Thyroid gland (tissue), 4 donors: Measurements from ENCODE around the gene GRIK4. TPM values are rescaled to one million over a fixed set of nuclear protein-coding genes. Genes with fewer than 3 reads are reported as not detected.

Experiments
- DNase-seq, 2 donors: peaks; one replicate each; pipeline ENCODE4 v3.0.0-alpha.2; 2019
- H3K27ac ChIP-seq, 3 donors: fragments of 200-600 bp; sonication (generic); 1 replicate in 2 of 3; 2 replicates in 1 of 3; pipeline ENCODE4 v1.5.1; 2016 to 2019; ENCODE audit warnings: mild to moderate bottlenecking in 1 of 3, moderate library complexity in 1 of 3
- H3K27me3 ChIP-seq: fragments of 200-600 bp; sonication (generic); one replicate; pipeline ENCODE4 v1.5.1; 2019
- H3K36me3 ChIP-seq, 2 donors: fragments of 200-600 bp; sonication (generic); one replicate each; pipeline ENCODE4 v1.5.1; 2016 to 2019
- H3K4me1 ChIP-seq, 2 donors: fragments of 200-600 bp; sonication (generic); one replicate each; pipeline ENCODE4 v1.5.1; 2017 to 2019
- H3K4me3 ChIP-seq, 3 donors: fragments of 200-600 bp; sonication (generic); replicated peaks in 1 of 3; 1 replicate in 2 of 3; 2 replicates in 1 of 3; pipeline ENCODE4 v1.5.1; 2016; ENCODE audit warnings: mild to moderate bottlenecking in 1 of 3
- H3K9me3 ChIP-seq: fragments of 200-600 bp; sonication (generic); one replicate; pipeline ENCODE4 v1.5.1; 2017
- CTCF ChIP-seq, 6 experiments: fragments of 200-600 bp in 3 of 6; fragments of 450-650 bp in 3 of 6; sonication (generic) in 3 of 6; IDR thresholded peaks; one replicate each; pipeline ENCODE4 v1.5.1; 2016 to 2019; ENCODE audit warnings: antibody characterized with exemption in 6 of 6, mild to moderate bottlenecking in 2 of 6, inconsistent platforms in 1 of 6, moderate library complexity in 1 of 6
- POLR2A ChIP-seq, 2 donors: fragments of 450-650 bp; IDR thresholded peaks; one replicate each; pipeline ENCODE4 v1.6.1; 2017; ENCODE audit warnings: antibody characterized with exemption in 2 of 2, mild to moderate bottlenecking in 2 of 2, moderate library complexity in 1 of 2
- WGBS, 2 donors: methylation state at CpG; one replicate each; pipeline ENCODE4 v1.1.5; 2017; 5-methylcytosine and 5-hydroxymethylcytosine counted together
- intact Hi-C: fragments of 100-400 bp; cut with DNase I; formaldehyde crosslinking; loops from one replicate; pipeline ENCODE4 v1.15.1; 2023
- total RNA-seq, 4 donors: library from RNA; depleted of rRNA; stranded (reverse); fragments of >200 nt; gene quantifications; one replicate each; pipeline ENCODE4 v1.2.3, GENCODE V29; 2016

GRIK4 gene
- total RNA-seq, 4 donors from 2014 or later = 0.54 to 3.7 (median 0.99) TPM

- 75 to 81% methylated on average over 7 of the region's 7 CpGs for WGBS, 2 donors
- no peak for DNase-seq
- TF ChIP-seq POLR2A (IDR thresholded peaks at IDR 0.05) (no peak), CTCF (IDR thresholded peaks at IDR 0.05) (no peak)
- H3K4me3 ChIP-seq = no peak overlapping the region
- H3K9me3 ChIP-seq = no peaks in the 10 kb centered on the region
- H3K36me3 ChIP-seq = no peaks in the 10 kb centered on the region
- intact Hi-C loops = no loop called here
- H3K27ac ChIP-seq = no peak overlapping the region
- H3K4me1 ChIP-seq = no peaks in the 10 kb centered on the region
- H3K27me3 ChIP-seq = no peaks in the 10 kb centered on the region
These were observed 280.8 kb downstream of the GRIK4 start for GRCh38 chr11:120792306-120792705.

GRCh38 chr11:120793150-120793549 is 281.6 kb downstream of the GRIK4 start:
- no peaks in the 10 kb centered on the region for H3K4me1 ChIP-seq
- H3K4me3 ChIP-seq = no peak overlapping the region
- WGBS, 2 donors = 84 to 90% methylated on average over 5 of the region's 5 CpGs
- H3K36me3 ChIP-seq = no peaks in the 10 kb centered on the region
- no peak overlapping the region for H3K27ac ChIP-seq
- H3K27me3 ChIP-seq = no peaks in the 10 kb centered on the region
- no peak for TF ChIP-seq POLR2A (IDR thresholded peaks at IDR 0.05)
- TF ChIP-seq CTCF (IDR thresholded peaks at IDR 0.05) = no peak
- intact Hi-C loops = no loop called here
- no peak for DNase-seq
- no peaks in the 10 kb centered on the region for H3K9me3 ChIP-seq

- Histone ChIP-seq H3K4me3 (no peak overlapping the region), H3K36me3 (no peaks in the 10 kb centered on the region), H3K27ac (no peak overlapping the region), H3K27me3 (no peaks in the 10 kb centered on the region), H3K9me3 (no peaks in the 10 kb centered on the region), H3K4me1 (no peaks in the 10 kb centered on the region)
- 86 to 89% methylated on average over 14 of the region's 14 CpGs for WGBS, 2 donors
- no peak for TF ChIP-seq CTCF (IDR thresholded peaks at IDR 0.05)
- TF ChIP-seq POLR2A (IDR thresholded peaks at IDR 0.05) = no peak
- intact Hi-C loops = no loop called here
- DNase-seq = no peak
These were observed 282.4 kb downstream of the GRIK4 start for GRCh38 chr11:120793806-120794479.

- Histone ChIP-seq H3K27ac (no peak overlapping the region), H3K4me1 (no peaks in the 10 kb centered on the region), H3K36me3 (no peaks in the 10 kb centered on the region), H3K9me3 (no peaks in the 10 kb centered on the region), H3K4me3 (no peak overlapping the region), H3K27me3 (no peaks in the 10 kb centered on the region)
- intact Hi-C loops = no loop called here
- 66 to 83% methylated on average over 9 of the region's 9 CpGs for WGBS, 2 donors
- DNase-seq = no peak
- TF ChIP-seq POLR2A (IDR thresholded peaks at IDR 0.05) (no peak), CTCF (IDR thresholded peaks at IDR 0.05) (no peak)
These were observed 283.2 kb downstream of the GRIK4 start for GRCh38 chr11:120794748-120795147.

- intact Hi-C loops = no loop called here
- no peaks in the 10 kb centered on the region for H3K4me1 ChIP-seq
- H3K4me3 ChIP-seq = no peak overlapping the region
- no peak for TF ChIP-seq POLR2A (IDR thresholded peaks at IDR 0.05)
- no peak for TF ChIP-seq CTCF (IDR thresholded peaks at IDR 0.05)
- WGBS, 2 donors = 82 to 88% methylated on average over 11 of the region's 11 CpGs
- H3K27ac ChIP-seq = no peak overlapping the region
- DNase-seq = no peak
- no peaks in the 10 kb centered on the region for H3K36me3 ChIP-seq
- H3K9me3 ChIP-seq = no peaks in the 10 kb centered on the region
- H3K27me3 ChIP-seq = no peaks in the 10 kb centered on the region
These were observed 283.6 kb downstream of the GRIK4 start for GRCh38 chr11:120795185-120795584.
